ENCODE data around the gene CMIP.

CMIP gene

GRCh38 chr16:81610936-81611335 is 166.3 kb downstream of the CMIP start:
- no peak for FAIRE-seq

DNA sequence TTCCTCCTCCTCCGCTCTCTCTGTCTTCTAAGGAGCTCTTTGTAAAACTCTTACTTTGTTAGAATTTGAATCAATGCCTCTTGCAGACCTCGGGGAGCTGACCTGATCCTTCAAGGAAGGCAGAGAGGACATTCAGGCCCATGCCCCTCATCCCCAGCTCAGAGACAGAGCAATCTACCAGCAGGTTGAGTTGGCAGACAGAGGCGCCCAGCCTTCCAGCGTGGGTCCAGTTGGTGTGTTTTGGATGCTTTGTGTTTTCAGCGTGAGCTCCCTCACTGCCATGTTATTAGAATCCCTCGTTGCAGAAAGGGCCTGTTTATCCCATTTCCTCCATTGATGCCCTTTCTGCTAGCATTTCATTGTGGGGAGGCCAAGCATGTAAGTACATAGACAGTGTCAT is 167.1 kb downstream of the CMIP start:
- FAIRE-seq, result no peak

- no peak for FAIRE-seq
These were observed 167.9 kb downstream of the CMIP start for GRCh38 chr16:81612351-81613163.

DNA sequence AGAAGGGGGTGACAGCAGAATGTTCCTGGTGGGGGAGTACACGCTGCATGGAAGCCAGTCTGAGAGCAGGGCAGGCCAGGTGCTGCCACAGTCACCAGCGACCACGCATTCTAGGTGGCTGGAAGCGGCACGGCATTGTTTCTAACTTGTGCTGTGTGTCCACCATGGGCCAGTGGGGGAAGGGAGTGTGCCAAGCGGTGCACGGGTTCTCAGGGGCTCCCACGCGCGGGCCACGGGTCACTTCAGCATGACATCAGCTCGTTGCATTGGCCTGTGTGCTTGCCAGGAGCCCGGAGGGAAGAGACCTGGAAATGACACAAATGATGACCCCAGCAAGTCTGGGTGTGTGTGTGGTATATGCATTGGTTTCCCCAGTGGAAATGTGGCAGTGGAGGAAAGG is 169.6 kb downstream of the CMIP start:
- no peak for FAIRE-seq

GRCh38 chr16:81614654-81615359 is 170.2 kb downstream of the CMIP start:
- FAIRE-seq, result no peak

- no peak for FAIRE-seq
These were observed 170.8 kb downstream of the CMIP start for GRCh38 chr16:81615411-81615810.

DNA sequence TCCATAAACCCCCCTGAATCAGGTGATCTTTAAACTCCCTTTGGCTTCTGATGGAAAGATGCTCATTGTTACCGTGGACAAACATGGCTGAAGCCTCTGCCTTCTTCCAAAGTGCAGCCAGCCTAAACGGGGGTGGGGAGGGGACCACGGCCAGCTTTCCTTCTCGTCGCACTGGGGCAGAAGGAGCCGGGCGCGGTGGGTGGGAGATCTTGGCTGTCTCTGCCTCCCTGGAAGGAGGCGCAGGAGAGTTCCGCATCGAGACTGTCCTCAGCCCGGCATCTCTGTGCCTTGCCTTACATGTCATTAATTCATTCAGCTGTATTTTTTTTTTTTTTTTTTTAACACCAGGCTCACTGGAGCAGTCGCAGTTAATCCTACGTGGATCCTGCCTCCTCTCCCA is 171.2 kb downstream of the CMIP start:
- FAIRE-seq, result no peak

DNA sequence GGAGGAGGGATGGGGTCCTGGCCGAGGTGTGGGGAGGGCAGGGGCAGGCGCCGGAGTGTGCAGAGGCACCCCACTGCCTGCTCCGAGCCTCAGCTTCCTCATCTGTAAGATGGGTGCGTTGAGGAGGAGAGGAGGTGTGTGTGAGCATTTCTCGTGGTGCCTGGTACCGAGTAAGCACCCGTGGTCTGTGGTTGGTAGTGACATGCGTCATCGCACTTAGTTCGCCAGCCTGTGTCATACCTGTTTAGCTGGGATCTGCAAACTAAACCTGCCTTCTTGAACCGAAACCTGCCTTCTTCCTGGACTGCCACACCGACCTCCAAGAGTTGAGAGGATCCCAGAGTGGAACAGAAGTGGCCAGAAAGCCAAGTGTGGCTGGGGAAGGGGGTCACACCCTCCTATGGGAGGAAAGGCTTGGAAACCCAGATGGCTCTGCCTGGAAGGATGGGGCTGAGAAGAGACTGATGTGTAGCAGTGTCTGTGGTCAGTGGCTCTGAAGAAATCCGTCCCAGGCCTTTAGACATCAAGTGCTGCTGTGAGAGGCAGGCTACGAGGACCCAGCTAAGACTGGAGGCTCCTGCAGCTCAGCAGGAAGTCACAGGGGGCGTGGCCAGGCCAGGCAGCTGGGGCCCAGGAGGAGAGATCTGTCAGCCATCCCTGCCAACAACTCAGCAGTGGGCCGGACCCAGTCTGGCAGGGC is 171.9 kb downstream of the CMIP start:
- no peak for FAIRE-seq

DNA sequence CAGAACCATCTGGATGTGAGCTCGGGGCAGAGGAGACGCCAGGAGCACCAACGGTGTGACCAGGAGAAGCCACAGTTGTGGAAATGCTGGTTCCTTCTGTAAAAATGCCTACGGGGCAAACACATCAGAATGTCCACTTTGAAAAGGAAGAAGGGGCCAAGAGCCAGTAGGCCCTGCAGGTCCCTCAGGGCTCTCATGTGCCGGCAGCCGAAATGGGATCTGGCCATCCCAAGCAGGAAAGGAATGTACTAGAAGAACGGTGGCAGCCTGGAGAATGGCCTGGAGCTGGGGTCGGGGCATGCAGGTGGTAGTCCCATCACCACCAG is 172.4 kb downstream of the CMIP start:
- FAIRE-seq, result no peak

DNA sequence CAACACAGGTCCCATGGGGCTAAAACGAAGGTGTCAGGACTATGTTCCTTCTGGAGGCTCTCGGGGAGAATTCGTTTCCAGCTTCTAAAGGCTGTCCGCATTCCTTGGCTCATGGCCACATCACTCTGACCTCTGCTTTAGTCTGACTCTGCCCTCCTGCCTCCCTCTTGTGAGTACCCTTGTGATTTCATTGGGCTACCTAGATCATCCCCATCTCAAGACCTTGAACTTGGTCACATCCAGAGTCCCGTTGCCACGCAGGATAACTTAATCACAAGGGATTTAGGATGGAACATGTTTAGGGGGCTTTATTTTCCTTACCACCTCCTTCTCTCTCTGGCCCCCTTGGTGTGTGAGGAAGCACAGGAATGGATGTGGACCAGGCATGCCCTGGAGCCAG is 173.6 kb downstream of the CMIP start:
- FAIRE-seq, result no peak

DNA sequence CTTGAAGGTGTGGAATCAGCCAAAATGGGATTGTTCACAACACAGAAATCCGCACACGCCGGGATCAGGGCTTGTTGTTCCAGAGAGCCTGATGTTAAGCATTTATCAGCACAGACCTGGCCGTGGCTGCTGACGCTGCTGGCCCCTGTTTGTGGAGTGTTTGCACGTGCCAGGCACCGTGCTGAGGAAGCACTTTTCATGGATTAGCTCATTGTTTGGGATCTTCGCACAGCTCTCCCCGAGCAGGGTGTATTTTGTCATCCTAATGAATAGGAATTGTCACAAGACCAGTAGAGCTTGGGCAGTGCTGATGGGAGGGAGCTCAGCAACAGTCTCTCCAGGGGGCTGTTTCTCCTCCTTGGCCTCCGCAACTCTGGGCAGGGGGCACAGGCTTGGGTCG is 174.1 kb downstream of the CMIP start:
- no peak for FAIRE-seq

DNA sequence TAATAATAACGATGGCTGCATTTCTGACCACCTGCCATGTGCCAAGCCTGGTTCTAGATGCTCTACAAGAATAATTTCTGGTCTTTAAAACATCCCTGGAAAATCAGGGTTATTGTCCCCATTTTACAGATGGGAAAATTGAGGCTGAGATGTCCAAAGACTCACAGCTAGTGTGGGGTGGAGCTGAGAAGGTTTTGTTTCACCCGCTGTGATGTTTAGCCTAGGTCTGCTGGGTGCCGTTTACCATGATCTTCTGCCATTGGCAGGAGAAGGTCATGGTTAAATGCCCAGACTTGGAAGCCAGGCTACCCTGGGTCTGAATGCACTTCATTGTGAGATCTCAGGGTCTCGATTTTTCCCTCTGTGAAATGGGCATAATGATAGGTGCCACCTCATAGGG is 175.4 kb downstream of the CMIP start:
- no peak for FAIRE-seq

- no peak for FAIRE-seq
These were observed 176.2 kb downstream of the CMIP start for GRCh38 chr16:81620796-81621195.

DNA sequence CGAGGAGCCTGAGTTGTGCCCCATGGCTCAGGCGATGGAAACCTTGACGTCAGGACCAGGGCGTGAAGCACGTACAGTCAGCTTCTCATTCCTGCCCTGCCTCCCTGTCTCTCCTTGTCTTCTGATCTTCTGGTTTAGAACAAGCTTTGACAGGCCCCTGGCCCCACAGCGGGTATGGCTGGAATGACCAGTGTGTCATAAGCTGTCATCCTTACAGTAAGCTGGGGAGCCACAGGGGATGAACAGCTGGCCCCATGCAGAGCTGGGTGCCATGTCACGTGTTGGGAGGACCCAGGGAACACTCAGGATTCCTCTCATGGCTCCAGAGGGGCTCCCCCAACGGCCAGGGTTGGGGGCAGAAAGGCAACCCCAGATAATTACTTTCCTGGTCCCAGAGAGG is 176.9 kb downstream of the CMIP start:
- FAIRE-seq, result no peak

GRCh38 chr16:81623365-81624102 is 178.9 kb downstream of the CMIP start:
- FAIRE-seq, result no peak

GRCh38 chr16:81624403-81624759 is 179.8 kb downstream of the CMIP start:
- FAIRE-seq, result no peak

GRCh38 chr16:81624760-81625543 is 180.3 kb downstream of the CMIP start:
- FAIRE-seq, result no peak

- no peak for FAIRE-seq
These were observed 181.0 kb downstream of the CMIP start for GRCh38 chr16:81625544-81626153.

GRCh38 chr16:81626181-81626674 is 181.6 kb downstream of the CMIP start:
- no peak for FAIRE-seq

GRCh38 chr16:81627024-81627423 is 182.4 kb downstream of the CMIP start:
- FAIRE-seq, result no peak

- FAIRE-seq, result no peak
These were observed 183.2 kb downstream of the CMIP start for GRCh38 chr16:81627729-81628244.
